ENCODE results near the gene UBL7. TPM values are rescaled to one million over a fixed set of nuclear protein-coding genes. Genes with fewer than 3 reads are reported as not detected.

The UBL7 gene
- total RNA-seq, 1 donor from 2014 or later = 79.9 TPM

DNA sequence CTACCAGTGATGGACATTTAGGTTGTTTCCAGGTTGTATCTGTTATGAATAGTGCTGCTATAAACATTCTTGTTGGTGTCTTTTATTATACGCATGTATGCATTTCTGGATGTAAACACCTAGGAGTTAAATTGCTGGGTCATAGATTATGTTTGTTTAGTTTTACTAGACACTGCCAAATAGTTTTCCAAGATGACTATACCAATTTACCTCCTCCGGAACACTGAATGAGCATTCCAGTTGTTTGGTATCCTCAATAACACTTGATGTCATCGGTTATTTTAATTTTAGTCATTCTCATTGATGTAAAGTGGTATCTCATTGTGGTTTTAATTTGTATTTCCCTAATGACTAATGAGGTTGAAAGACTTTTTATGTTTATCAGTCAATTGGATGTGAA lies 43.5 kb upstream of the UBL7 start:
- Mint-ChIP-seq H3K27ac (ENCODE audit: unreplicated experiment) (no peak overlapping the region), H3K9me3 (ENCODE audit: unreplicated experiment) (no peaks in the 10 kb centered on the region), H3K4me1 (ENCODE audit: unreplicated experiment) (peaks cover 4% of the 10 kb centered on the region), H3K36me3 (ENCODE audit: low read depth, unreplicated experiment) (peaks cover 10% of the 10 kb centered on the region), H3K27me3 (ENCODE audit: unreplicated experiment) (no peaks in the 10 kb centered on the region), H3K4me3 (ENCODE audit: unreplicated experiment) (no peak overlapping the region)
- DNase-seq (ENCODE audit: low spot score) = no peak
- TF ChIP-seq, protein P1, sequence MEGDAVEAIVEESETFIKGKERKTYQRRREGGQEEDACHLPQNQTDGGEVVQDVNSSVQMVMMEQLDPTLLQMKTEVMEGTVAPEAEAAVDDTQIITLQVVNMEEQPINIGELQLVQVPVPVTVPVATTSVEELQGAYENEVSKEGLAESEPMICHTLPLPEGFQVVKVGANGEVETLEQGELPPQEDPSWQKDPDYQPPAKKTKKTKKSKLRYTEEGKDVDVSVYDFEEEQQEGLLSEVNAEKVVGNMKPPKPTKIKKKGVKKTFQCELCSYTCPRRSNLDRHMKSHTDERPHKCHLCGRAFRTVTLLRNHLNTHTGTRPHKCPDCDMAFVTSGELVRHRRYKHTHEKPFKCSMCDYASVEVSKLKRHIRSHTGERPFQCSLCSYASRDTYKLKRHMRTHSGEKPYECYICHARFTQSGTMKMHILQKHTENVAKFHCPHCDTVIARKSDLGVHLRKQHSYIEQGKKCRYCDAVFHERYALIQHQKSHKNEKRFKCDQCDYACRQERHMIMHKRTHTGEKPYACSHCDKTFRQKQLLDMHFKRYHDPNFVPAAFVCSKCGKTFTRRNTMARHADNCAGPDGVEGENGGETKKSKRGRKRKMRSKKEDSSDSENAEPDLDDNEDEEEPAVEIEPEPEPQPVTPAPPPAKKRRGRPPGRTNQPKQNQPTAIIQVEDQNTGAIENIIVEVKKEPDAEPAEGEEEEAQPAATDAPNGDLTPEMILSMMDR (IDR thresholded peaks at IDR 0.05; ENCODE audit: unreplicated experiment) = no peak

DNA sequence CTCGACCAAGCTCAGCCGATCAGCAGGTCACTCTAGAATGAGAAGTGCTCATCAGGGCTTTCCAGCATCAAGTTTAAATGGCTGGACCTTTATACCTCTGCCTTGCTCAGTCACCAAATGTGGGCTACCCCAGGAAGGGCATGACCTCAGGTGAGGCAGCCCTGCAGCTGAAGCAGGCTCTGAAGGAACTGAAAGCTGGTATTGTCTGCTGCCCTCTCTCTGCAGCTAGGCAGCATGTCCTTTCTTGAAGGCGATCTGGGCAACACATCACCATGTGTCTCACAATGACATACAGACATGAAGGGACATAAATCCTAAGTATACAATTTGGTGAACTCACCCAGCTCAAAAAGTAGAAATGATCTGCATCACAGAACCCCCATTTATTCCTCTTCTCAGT lies 41.3 kb upstream of the UBL7 start:
- Mint-ChIP-seq H3K4me1 (ENCODE audit: unreplicated experiment) (peaks cover 4% of the 10 kb centered on the region), H3K36me3 (ENCODE audit: low read depth, unreplicated experiment) (peaks cover 10% of the 10 kb centered on the region), H3K9me3 (ENCODE audit: unreplicated experiment) (no peaks in the 10 kb centered on the region), H3K4me3 (ENCODE audit: unreplicated experiment) (peak overlapping the region; percentile 10), H3K27ac (ENCODE audit: unreplicated experiment) (no peak overlapping the region), H3K27me3 (ENCODE audit: unreplicated experiment) (no peaks in the 10 kb centered on the region)
- TF ChIP-seq, protein P1 (IDR thresholded peaks at IDR 0.05; ENCODE audit: unreplicated experiment) = no peak
- DNase-seq (ENCODE audit: low spot score) = no peak

DNA sequence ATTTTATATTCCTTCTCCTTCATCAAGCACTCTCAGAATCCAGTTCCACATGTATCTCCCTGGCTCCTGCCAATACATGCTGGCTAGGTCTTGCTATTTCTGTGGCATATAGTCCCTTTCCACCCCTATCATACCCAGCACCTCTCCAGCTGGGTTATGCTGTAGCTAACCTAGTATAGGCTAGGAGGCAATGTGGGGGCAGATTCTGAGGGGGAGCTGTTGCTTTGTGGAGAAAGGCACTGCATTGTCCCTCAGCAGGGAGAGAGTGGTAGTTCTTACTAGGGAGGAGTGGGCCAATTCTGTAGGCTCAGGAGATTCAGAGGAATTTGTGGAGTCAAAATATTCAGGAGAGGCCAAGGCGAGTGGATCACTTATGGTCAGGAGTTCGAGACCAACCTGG lies 39.4 kb upstream of the UBL7 start:
- no peak for DNase-seq (ENCODE audit: low spot score)
- no peaks in the 10 kb centered on the region for H3K27me3 Mint-ChIP-seq (ENCODE audit: unreplicated experiment)
- no peaks in the 10 kb centered on the region for H3K4me1 Mint-ChIP-seq (ENCODE audit: unreplicated experiment)
- H3K4me3 Mint-ChIP-seq (ENCODE audit: unreplicated experiment) = no peak overlapping the region
- TF ChIP-seq, protein P1 (IDR thresholded peaks at IDR 0.05; ENCODE audit: unreplicated experiment) = no peak
- peaks cover 7% of the 10 kb centered on the region for H3K36me3 Mint-ChIP-seq (ENCODE audit: low read depth, unreplicated experiment)
- no peaks in the 10 kb centered on the region for H3K9me3 Mint-ChIP-seq (ENCODE audit: unreplicated experiment)
- no peak overlapping the region for H3K27ac Mint-ChIP-seq (ENCODE audit: unreplicated experiment)

DNA sequence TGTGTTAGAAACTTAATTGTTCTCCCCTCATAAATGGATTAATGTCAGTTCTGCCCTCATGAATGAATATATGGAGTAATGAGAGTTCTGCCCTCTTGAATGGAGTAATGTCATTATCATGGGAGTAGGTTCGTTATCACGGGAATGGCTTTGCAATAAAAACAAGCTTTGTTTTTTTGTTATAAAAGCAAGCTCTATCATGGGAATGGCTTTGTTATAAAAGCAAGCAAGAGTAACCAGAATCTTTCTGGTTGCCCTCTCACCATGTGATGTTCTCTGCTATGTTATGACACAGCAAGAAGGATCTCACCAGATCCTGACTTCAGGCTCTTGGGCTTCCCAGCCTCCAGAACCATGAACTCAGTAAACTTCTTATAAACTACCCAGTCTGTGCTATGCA lies 38.4 kb upstream of the UBL7 start:
- Mint-ChIP-seq H3K4me1 (ENCODE audit: unreplicated experiment) (no peaks in the 10 kb centered on the region), H3K4me3 (ENCODE audit: unreplicated experiment) (no peak overlapping the region), H3K27ac (ENCODE audit: unreplicated experiment) (no peak overlapping the region), H3K9me3 (ENCODE audit: unreplicated experiment) (no peaks in the 10 kb centered on the region), H3K27me3 (ENCODE audit: unreplicated experiment) (no peaks in the 10 kb centered on the region), H3K36me3 (ENCODE audit: low read depth, unreplicated experiment) (peaks cover 7% of the 10 kb centered on the region)
- DNase-seq (ENCODE audit: low spot score) = no peak
- TF ChIP-seq, protein P1 (IDR thresholded peaks at IDR 0.05; ENCODE audit: unreplicated experiment) = no peak

DNA sequence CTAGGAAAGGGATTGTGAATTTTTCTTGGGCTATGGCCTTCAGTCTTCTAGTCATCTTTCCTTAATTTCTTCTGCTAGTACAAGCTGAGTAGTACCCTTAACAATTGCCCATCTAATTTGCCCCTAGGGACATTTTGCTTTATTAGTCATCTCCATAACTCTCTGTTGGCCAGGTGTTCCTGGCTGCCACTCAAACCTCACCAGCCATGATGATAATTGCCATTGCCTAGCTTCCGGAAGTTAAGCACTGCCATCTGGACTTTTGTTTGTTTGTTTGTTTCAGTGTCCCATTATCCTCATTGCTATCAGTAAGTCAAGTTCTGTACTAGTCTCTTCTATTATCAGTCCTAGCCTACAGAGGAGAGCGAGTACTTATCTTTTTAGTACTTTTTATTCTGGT lies 36.6 kb upstream of the UBL7 start:
- DNase-seq (ENCODE audit: low spot score) = no peak
- no peak overlapping the region for H3K27ac Mint-ChIP-seq (ENCODE audit: unreplicated experiment)
- H3K36me3 Mint-ChIP-seq (ENCODE audit: low read depth, unreplicated experiment) = peaks cover 4% of the 10 kb centered on the region
- H3K9me3 Mint-ChIP-seq (ENCODE audit: unreplicated experiment) = no peaks in the 10 kb centered on the region
- no peaks in the 10 kb centered on the region for H3K27me3 Mint-ChIP-seq (ENCODE audit: unreplicated experiment)
- H3K4me3 Mint-ChIP-seq (ENCODE audit: unreplicated experiment) = no peak overlapping the region
- TF ChIP-seq, protein P1 (IDR thresholded peaks at IDR 0.05; ENCODE audit: unreplicated experiment) = no peak
- H3K4me1 Mint-ChIP-seq (ENCODE audit: unreplicated experiment) = no peaks in the 10 kb centered on the region

Measured in endothelial cell (in vitro differentiated cells).